Natural killer cell (primary cell): Measurements from ENCODE around the gene TNNT2. TPM values are rescaled to one million over a fixed set of nuclear protein-coding genes. Genes with fewer than 3 reads are reported as not detected.

Experiments
- ATAC-seq, 3 donors: fragments of 150-1000 bp in 2 of 3; fragments of 200-7000 bp in 1 of 3; cut with Tn5 transposase; 1 replicate in 1 of 3; 2 replicates in 2 of 3; pipeline ENCODE4 v1.10.0; 2021; ENCODE audit warnings: mild to moderate bottlenecking in 2 of 3, moderate library complexity in 2 of 3
- DNase-seq, 2 donors: peaks; one replicate each; pipeline versions ENCODE4 v3.0.0 to v3.0.0-alpha.2; 2013 to 2021; ENCODE audit warnings: mixed read lengths in 1 of 2
- H3K27ac ChIP-seq: one replicate; pipeline ENCODE4 v1.5.1; 2013; ENCODE audit warnings: mild to moderate bottlenecking, low read length
- H3K27me3 ChIP-seq: one replicate; pipeline ENCODE4 v1.6.1; 2013; ENCODE audit warnings: low read length; ENCODE audit not compliant: control insufficient read depth, insufficient read depth
- H3K36me3 ChIP-seq: one replicate; pipeline ENCODE4 v1.6.1; 2013; ENCODE audit warnings: low read length; ENCODE audit not compliant: control insufficient read depth, insufficient read depth
- H3K4me1 ChIP-seq: one replicate; pipeline ENCODE4 v1.6.1; 2013; ENCODE audit warnings: low read length; ENCODE audit not compliant: control insufficient read depth, insufficient read depth
- H3K4me3 ChIP-seq: one replicate; pipeline ENCODE4 v1.5.1; 2013; ENCODE audit warnings: low read length
- H3K9me3 ChIP-seq: one replicate; pipeline ENCODE4 v1.6.1; 2013; ENCODE audit warnings: low read length; ENCODE audit not compliant: control insufficient read depth, insufficient read depth
- H3K27ac Mint-ChIP-seq, 2 donors: one replicate each; pipeline ENCODE4 v1.8.0; 2022; ENCODE audit warnings: mild to moderate bottlenecking in 2 of 2, mixed read lengths in 2 of 2, moderate library complexity in 1 of 2
- H3K27me3 Mint-ChIP-seq, 2 donors: one replicate each; pipeline ENCODE4 v1.8.0; 2022; ENCODE audit warnings: low read depth in 2 of 2, mixed read lengths in 2 of 2
- H3K36me3 Mint-ChIP-seq: one replicate; pipeline ENCODE4 v1.8.0; 2022; ENCODE audit warnings: mixed read lengths
- H3K4me1 Mint-ChIP-seq, 2 donors: one replicate each; pipeline ENCODE4 v1.8.0; 2022; ENCODE audit warnings: mixed read lengths in 2 of 2
- H3K4me3 Mint-ChIP-seq: one replicate; pipeline ENCODE4 v1.8.0; 2022; ENCODE audit warnings: mild to moderate bottlenecking, moderate library complexity, mixed read lengths
- H3K9me3 Mint-ChIP-seq, 2 donors: one replicate each; pipeline ENCODE4 v1.8.0; 2022; ENCODE audit warnings: mixed read lengths in 2 of 2
- CTCF ChIP-seq: fragments of 200-600 bp; IDR thresholded peaks from one replicate; pipeline ENCODE4 v1.8.0; 2022; ENCODE audit warnings: antibody characterized with exemption
- WGBS: methylation state at CpG from one replicate; pipeline ENCODE4 v1.1.7; 2013; ENCODE audit warnings: missing lambda C conversion rate; ENCODE audit not compliant: insufficient coverage; 5-methylcytosine and 5-hydroxymethylcytosine counted together
- intact Hi-C: fragments of 100-400 bp; cut with micrococcal nuclease; formaldehyde crosslinking; loops from one replicate; pipeline ENCODE4 v1.14.2; 2022
- total RNA-seq, 4 donors: library from RNA; stranded (reverse); fragments of 120-200 nt in 1 of 4; gene quantifications; one replicate each; pipeline versions ENCODE4 v1.2.3 to v1.2.4, GENCODE V29; 2013 to 2022

TNNT2 gene
- total RNA-seq, 3 donors from 2014 or later (not counting 1 experiment from before 2014, with no cell fraction given) = not detected

DNA sequence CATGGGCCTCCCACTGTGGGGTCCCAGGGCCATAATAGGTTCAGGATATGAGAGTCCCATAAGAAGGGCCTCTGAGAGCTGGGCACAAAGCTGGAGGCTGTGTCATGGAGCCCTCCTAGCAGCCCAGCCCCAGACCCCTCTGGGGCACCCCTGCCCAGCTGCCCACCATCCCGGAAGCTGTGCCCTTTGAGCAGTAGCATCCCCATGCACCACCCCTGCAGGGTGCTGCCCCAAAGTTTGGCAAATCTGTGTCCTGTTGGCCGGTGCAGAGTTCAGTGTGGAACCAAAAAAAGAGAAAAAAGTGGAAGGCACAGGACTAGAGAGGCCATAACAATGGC, 17.6 kb downstream of the TNNT2 start:
- Mint-ChIP-seq H3K27ac (no peak overlapping the region), H3K4me1 (no peaks in the 10 kb centered on the region), H3K36me3 (no peaks in the 10 kb centered on the region), H3K27me3 (peaks cover 0 to 9% of the 10 kb centered on the region in 2 donors), H3K9me3 (no peaks in the 10 kb centered on the region), H3K4me3 (no peak overlapping the region)
- Histone ChIP-seq H3K27me3 (no peaks in the 10 kb centered on the region), H3K4me1 (no peaks in the 10 kb centered on the region), H3K27ac (no peak overlapping the region), H3K36me3 (no peaks in the 10 kb centered on the region), H3K9me3 (no peaks in the 10 kb centered on the region), H3K4me3 (no peak overlapping the region)
- DNase-seq = no peak
- 73% methylated on average over 2 of the region's 2 CpGs for WGBS
- no peak for TF ChIP-seq CTCF
- no peak for ATAC-seq
- intact Hi-C loops = no loop called here

- Mint-ChIP-seq H3K4me3 (no peak overlapping the region), H3K4me1 (no peaks in the 10 kb centered on the region), H3K36me3 (no peaks in the 10 kb centered on the region), H3K27me3 (peaks cover 0 to 9% of the 10 kb centered on the region in 2 donors), H3K27ac (no peak overlapping the region), H3K9me3 (no peaks in the 10 kb centered on the region)
- H3K27me3 ChIP-seq = no peaks in the 10 kb centered on the region
- intact Hi-C loops = no loop called here
- no peak overlapping the region for H3K4me3 ChIP-seq
- no peak for TF ChIP-seq CTCF
- no peak for ATAC-seq
- H3K27ac ChIP-seq = no peak overlapping the region
- no peaks in the 10 kb centered on the region for H3K4me1 ChIP-seq
- DNase-seq = no peak
- H3K36me3 ChIP-seq = no peaks in the 10 kb centered on the region
- WGBS = 78% methylated on average over 17 of the region's 18 CpGs
- H3K9me3 ChIP-seq = no peaks in the 10 kb centered on the region
Observed at GRCh38 chr1:201359031-201359872, 18.2 kb downstream of the TNNT2 start.

DNA sequence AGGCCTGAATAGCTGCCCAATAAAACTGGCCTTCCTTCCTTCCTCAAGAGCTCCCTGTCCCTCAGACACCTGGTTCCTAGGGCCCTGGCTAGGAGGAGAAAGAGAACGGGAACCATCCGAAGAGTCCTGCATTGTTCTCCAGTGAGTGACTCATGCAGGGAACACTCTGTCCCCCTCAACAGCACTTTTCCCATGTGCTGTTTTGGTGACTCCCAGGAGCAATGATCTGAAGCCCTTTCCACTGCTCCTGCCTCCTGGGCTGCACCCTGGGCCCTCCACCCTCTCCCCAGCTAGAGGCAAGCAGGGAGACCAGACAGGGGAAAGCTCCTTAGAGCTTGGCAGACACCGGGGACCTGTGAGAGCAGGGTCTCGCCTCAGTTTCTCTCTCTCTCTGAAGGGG, 18.9 kb downstream of the TNNT2 start:
- Mint-ChIP-seq H3K4me1 (no peaks in the 10 kb centered on the region), H3K27me3 (peaks cover 0 to 10% of the 10 kb centered on the region in 2 donors), H3K9me3 (no peaks in the 10 kb centered on the region), H3K4me3 (no peak overlapping the region), H3K36me3 (no peaks in the 10 kb centered on the region), H3K27ac (no peak overlapping the region)
- Histone ChIP-seq H3K27me3 (no peaks in the 10 kb centered on the region), H3K4me3 (no peak overlapping the region), H3K27ac (no peak overlapping the region), H3K9me3 (no peaks in the 10 kb centered on the region), H3K36me3 (no peaks in the 10 kb centered on the region), H3K4me1 (no peaks in the 10 kb centered on the region)
- intact Hi-C loops = no loop called here
- DNase-seq = no peak
- 69% methylated on average over 4 of the region's 4 CpGs for WGBS
- no peak for ATAC-seq
- no peak for TF ChIP-seq CTCF
